Nephron progenitor cell (in vitro differentiated cells): ENCODE measurements around the gene MIA3.

Source experiments
- DNase-seq: peaks from one replicate; pipeline ENCODE4 v3.0.0; 2021
- H3K27ac Mint-ChIP-seq: 2 replicates; pipeline ENCODE4 v1.8.0; 2021; ENCODE audit warnings: mild to moderate bottlenecking, moderate library complexity, mixed read lengths
- H3K27me3 Mint-ChIP-seq: 2 replicates; pipeline ENCODE4 v1.8.0; 2021; ENCODE audit warnings: mild to moderate bottlenecking, low read depth, mixed read lengths; ENCODE audit not compliant: poor library complexity
- H3K36me3 Mint-ChIP-seq: 2 replicates; pipeline ENCODE4 v1.8.0; 2021; ENCODE audit warnings: low read depth, mixed read lengths
- H3K4me1 Mint-ChIP-seq: 2 replicates; pipeline ENCODE4 v1.8.0; 2021; ENCODE audit warnings: mixed read lengths
- H3K4me3 Mint-ChIP-seq: 2 replicates; pipeline ENCODE4 v1.8.0; 2021; ENCODE audit warnings: mild to moderate bottlenecking, moderate library complexity, mixed read lengths
- H3K9me3 Mint-ChIP-seq: 2 replicates; pipeline ENCODE4 v1.8.0; 2021; ENCODE audit warnings: mild to moderate bottlenecking, moderate library complexity, mixed read lengths
- TF ChIP-seq, protein P1 (sequence below): fragments of 200-600 bp; sonication (generic); IDR thresholded peaks from 2 replicates; pipeline ENCODE4 v1.5.0; 2021; ENCODE audit warnings: antibody characterized with exemption

The MIA3 gene

DNA sequence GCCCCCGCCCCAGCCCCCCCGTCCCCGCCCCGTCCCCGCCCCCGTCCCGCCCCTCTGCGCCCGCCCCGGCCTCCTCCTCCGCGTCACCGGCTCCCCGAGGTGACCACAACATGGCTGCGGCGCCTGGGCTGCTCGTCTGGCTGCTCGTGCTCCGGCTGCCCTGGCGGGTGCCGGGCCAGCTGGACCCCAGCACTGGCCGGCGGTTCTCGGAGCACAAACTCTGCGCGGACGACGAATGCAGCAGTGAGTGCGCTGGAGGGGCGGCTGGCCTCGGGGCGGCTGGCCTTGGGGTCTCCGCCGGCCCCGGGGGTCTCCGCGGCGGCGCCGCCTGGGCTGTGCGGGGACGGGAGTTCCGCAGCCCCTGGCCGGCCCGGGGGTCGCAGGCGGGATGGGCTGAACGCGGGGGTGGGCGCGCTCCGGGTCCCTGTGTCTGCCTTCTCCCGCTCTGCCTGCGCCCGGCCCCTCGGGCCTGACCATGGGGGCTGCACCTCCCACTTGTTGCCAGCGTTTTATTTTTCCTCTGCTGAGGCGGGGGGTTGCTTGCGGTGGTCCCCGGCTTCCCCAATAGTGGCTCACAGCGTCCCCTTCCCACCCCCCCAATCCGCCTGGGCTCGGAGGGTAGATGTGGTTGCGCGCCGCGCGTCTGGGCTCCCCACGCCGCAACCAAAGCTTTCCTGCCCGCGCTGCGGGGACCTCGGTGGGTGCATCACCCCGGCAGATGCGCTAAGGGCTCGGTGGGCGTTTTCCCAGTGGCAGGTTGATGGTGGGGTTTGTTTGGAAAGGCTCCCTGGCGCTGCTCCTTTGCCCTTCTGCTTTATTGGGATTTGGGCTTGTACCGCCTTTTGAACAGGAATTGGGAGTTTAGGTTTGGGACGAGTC is at the start of gene MIA3:
MIA3 (plus strand) TSS at position 97 of the 879 bp plus-strand sequence; CDS start at position 111, 14 bp downstream.
- H3K4me3 Mint-ChIP-seq: peak within 1 kb of the TSS; percentile 91
- DNase-seq: peak; percentile 81
- peaks cover 6% of the 10 kb centered on the region for H3K9me3 Mint-ChIP-seq
- peaks cover 15% of the 10 kb centered on the region for H3K36me3 Mint-ChIP-seq
- peaks cover 25% of the 10 kb centered on the region for H3K27me3 Mint-ChIP-seq
- peak within 1 kb of the TSS; percentile 79 for H3K27ac Mint-ChIP-seq
- TF ChIP-seq, protein P1, sequence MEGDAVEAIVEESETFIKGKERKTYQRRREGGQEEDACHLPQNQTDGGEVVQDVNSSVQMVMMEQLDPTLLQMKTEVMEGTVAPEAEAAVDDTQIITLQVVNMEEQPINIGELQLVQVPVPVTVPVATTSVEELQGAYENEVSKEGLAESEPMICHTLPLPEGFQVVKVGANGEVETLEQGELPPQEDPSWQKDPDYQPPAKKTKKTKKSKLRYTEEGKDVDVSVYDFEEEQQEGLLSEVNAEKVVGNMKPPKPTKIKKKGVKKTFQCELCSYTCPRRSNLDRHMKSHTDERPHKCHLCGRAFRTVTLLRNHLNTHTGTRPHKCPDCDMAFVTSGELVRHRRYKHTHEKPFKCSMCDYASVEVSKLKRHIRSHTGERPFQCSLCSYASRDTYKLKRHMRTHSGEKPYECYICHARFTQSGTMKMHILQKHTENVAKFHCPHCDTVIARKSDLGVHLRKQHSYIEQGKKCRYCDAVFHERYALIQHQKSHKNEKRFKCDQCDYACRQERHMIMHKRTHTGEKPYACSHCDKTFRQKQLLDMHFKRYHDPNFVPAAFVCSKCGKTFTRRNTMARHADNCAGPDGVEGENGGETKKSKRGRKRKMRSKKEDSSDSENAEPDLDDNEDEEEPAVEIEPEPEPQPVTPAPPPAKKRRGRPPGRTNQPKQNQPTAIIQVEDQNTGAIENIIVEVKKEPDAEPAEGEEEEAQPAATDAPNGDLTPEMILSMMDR: no peak
- peaks cover 22% of the 10 kb centered on the region for H3K4me1 Mint-ChIP-seq

GRCh38 chr1:222570837-222571236 is 47.1 kb upstream of the MIA3 start:
- H3K4me1 Mint-ChIP-seq: no peaks in the 10 kb centered on the region
- H3K27ac Mint-ChIP-seq: no peak overlapping the region
- TF ChIP-seq, protein P1: no peak
- no peaks in the 10 kb centered on the region for H3K27me3 Mint-ChIP-seq
- no peak for DNase-seq
- peaks cover 11% of the 10 kb centered on the region for H3K9me3 Mint-ChIP-seq
- no peak overlapping the region for H3K4me3 Mint-ChIP-seq
- peaks cover 89% of the 10 kb centered on the region for H3K36me3 Mint-ChIP-seq

DNA sequence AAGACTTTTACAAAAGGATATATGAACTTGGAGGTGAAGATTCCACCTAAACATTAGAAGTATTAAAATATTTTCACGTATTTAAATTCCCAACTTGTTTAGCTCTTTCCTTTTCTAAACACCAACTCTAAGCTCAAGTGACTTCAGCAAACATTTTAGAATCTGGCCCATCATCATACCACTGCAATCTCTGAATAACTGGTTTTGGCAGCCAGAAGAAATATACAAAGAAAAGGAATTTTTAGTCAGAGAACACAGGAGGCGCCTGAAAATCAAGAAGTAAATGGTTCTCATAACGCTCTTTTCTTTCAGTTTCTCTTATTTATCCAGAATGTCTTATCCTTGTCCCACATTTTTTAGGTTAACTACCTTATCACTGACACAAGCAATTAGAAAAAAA is 38.6 kb upstream of the MIA3 start:
- no peak overlapping the region for H3K27ac Mint-ChIP-seq
- no peak overlapping the region for H3K4me3 Mint-ChIP-seq
- TF ChIP-seq, protein P1: no peak
- H3K27me3 Mint-ChIP-seq: no peaks in the 10 kb centered on the region
- no peaks in the 10 kb centered on the region for H3K9me3 Mint-ChIP-seq
- DNase-seq: no peak
- no peaks in the 10 kb centered on the region for H3K4me1 Mint-ChIP-seq
- H3K36me3 Mint-ChIP-seq: peaks cover 99% of the 10 kb centered on the region

- Mint-ChIP-seq H3K4me1 (peaks cover 13% of the 10 kb centered on the region), H3K36me3 (peaks cover 95% of the 10 kb centered on the region), H3K27ac (no peak overlapping the region), H3K9me3 (no peaks in the 10 kb centered on the region), H3K4me3 (no peak overlapping the region), H3K27me3 (no peaks in the 10 kb centered on the region)
- no peak for DNase-seq
- TF ChIP-seq, protein P1: no peak
Measured at GRCh38 chr1:222582099-222582774, 35.7 kb upstream of the MIA3 start.

GRCh38 chr1:222583079-222583478 is 34.8 kb upstream of the MIA3 start:
- TF ChIP-seq, protein P1: no peak
- Mint-ChIP-seq H3K4me3 (no peak overlapping the region), H3K27me3 (no peaks in the 10 kb centered on the region), H3K27ac (no peak overlapping the region), H3K9me3 (no peaks in the 10 kb centered on the region), H3K4me1 (peaks cover 21% of the 10 kb centered on the region), H3K36me3 (peaks cover 95% of the 10 kb centered on the region)
- no peak for DNase-seq
